Rectal smooth muscle tissue (tissue), 1 donor: ENCODE results near the gene ATXN7.

Source experiments
- H3K27ac ChIP-seq: one replicate; pipeline ENCODE4 v1.7.0; 2013; ENCODE audit warnings: low read depth, low read length, inconsistent platforms
- H3K27me3 ChIP-seq: one replicate; pipeline ENCODE4 v1.7.0; 2013; ENCODE audit warnings: low read length; ENCODE audit not compliant: control insufficient read depth, insufficient read depth
- H3K36me3 ChIP-seq: one replicate; pipeline ENCODE4 v1.7.0; 2013; ENCODE audit warnings: low read length; ENCODE audit not compliant: control insufficient read depth, insufficient read depth
- H3K4me1 ChIP-seq: one replicate; pipeline ENCODE4 v1.7.0; 2013; ENCODE audit warnings: low read length; ENCODE audit not compliant: control insufficient read depth, insufficient read depth
- H3K4me3 ChIP-seq: one replicate; pipeline ENCODE4 v1.7.0; 2013; ENCODE audit warnings: low read length
- H3K9ac ChIP-seq: one replicate; pipeline ENCODE4 v1.7.0; 2013; ENCODE audit warnings: low read length

ATXN7 gene

DNA sequence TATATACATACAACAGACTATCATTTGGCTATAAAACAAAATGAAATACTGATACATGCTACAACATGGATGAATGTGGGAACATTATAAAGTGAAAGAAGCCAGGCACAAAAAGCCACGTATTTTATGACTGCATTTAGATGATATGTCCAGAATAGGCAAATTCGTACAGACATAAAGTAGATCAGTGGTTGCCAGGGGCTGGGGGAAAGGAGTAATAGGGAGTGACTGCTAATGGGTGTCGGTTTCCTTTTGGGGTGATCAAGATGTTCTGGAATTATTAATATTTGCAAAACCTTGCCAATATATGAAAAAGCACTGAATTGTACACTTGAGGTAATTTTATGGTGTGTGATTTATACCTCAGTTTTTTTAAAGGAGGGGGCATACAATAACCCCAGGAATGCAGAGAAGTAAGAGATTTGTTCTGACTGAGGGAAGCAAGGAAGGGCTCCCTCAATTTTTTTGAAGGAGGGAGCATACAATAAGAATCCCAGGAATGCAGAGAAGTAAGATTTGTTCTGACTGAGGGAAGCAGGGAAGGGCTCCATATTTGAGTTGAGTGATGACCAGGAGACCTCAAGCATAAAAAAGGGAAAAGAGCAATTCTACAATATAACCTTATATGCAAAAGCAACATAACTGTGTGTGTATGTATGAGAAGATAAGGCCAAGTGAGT is 153.4 kb downstream of the ATXN7 start:
- Histone ChIP-seq H3K9ac (no peak overlapping the region), H3K36me3 (peaks cover 20% of the 10 kb centered on the region), H3K27ac (no peak overlapping the region), H3K4me3 (no peak overlapping the region), H3K27me3 (no peaks in the 10 kb centered on the region), H3K4me1 (peaks cover 3% of the 10 kb centered on the region)

DNA sequence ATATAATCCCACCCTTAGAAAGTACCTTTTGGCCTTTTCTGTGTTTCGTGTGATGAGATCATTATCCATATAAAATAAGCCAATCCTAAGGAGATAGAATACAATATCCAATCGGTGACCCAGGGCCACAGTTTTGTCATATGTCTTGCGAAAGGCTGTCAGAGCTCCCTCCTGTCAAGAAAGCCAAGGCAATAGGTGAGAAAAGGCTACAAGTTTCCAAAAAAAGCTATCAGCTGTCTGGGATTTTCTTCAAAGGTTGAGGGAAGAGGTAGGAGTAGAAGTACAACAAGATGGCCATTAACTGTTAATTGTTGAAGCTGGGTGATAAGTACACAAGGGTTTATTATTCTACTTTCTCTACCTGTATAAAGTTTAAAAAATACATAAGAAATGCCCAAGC is 155.6 kb downstream of the ATXN7 start:
- Histone ChIP-seq H3K9ac (no peak overlapping the region), H3K27me3 (no peaks in the 10 kb centered on the region), H3K36me3 (peaks cover 15% of the 10 kb centered on the region), H3K4me3 (no peak overlapping the region), H3K27ac (no peak overlapping the region), H3K4me1 (peaks cover 7% of the 10 kb centered on the region)

DNA sequence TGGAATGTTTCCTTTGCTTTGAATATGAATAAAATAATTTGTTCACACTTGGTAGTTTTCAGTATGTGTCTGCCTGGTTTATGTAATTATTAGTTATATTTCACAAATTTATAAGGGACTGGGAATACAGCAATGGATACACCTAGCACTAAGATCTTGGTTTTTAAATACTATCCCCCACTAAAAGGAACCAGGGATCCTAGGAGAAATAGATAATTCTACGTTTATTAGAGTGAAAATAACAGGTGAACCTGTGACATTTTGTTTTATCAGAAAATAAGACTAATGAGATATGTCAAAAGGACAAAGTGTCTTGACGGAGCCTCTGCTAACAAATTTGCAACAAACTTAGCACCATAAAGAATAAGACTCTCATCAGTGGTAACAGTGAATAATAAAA is 156.2 kb downstream of the ATXN7 start:
- Histone ChIP-seq H3K4me1 (peaks cover 7% of the 10 kb centered on the region), H3K27ac (no peak overlapping the region), H3K4me3 (no peak overlapping the region), H3K9ac (no peak overlapping the region), H3K36me3 (peaks cover 9% of the 10 kb centered on the region), H3K27me3 (no peaks in the 10 kb centered on the region)

DNA sequence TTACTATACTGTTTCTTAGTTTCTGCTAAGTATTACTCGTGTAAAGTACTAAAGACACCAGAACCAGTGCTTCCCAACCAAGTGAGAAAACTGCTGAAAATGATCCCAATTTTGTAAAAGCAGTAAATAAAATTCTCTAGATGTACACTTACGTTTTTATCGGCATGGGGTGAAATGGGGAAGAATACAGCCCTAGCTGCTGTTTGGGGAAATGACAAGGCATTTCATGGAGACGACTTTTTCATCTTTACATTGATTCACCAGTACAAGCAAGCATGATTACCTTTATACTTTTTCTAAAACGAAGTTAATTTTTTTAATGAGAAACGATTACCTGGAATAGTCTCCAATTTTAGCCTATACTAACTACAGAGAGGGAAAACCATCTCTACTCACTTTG is 158.3 kb downstream of the ATXN7 start:
- no peaks in the 10 kb centered on the region for H3K27me3 ChIP-seq
- no peak overlapping the region for H3K9ac ChIP-seq
- H3K4me1 ChIP-seq = peaks cover 7% of the 10 kb centered on the region
- no peak overlapping the region for H3K27ac ChIP-seq
- H3K36me3 ChIP-seq = peaks cover 8% of the 10 kb centered on the region
- peak overlapping the region; percentile 98 for H3K4me3 ChIP-seq

DNA sequence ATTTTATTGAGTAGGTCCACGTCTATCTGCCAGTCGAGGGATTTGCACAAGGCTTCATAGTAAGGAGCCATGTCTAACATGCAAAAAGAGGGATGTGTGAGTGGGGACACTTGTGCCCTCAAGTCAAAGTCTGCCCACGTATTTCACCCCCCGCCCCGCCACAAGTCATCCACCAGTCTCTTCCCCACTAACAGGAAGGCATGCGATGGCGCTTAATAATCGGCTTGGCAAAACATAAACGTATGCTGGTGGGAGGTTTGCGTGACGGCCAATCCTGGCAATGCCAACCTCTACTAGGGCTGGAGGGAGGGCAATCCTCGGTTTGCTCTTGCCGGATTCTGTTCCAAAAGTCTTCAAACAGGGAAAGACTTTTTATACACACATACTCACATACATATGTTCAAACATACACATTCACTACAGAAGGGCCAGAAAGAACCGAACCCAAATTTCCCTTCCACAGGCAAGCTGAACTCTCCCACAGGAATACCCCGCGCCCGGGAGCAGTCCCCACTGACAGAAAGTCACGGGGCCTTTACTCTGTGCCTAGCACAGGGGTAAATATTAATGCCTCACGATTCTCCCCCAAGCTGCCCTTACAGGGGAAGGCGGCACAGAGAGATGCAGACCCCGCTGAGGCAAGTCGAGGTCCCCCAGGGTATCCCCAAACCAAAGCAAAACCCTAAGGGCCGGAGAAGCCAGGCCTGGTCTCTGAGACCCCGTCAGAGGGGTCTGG is 159.0 kb downstream of the ATXN7 start:
- peaks cover 8% of the 10 kb centered on the region for H3K36me3 ChIP-seq
- no peaks in the 10 kb centered on the region for H3K27me3 ChIP-seq
- peaks cover 7% of the 10 kb centered on the region for H3K4me1 ChIP-seq

GRCh38 chr3:64023187-64023860 is 159.7 kb downstream of the ATXN7 start, which contains the start of gene PSMD6:
PSMD6 (minus strand) TSS chr3:64023494; CDS start chr3:64023419, 75 bp downstream.
- Histone ChIP-seq H3K4me1 (peaks cover 7% of the 10 kb centered on the region), H3K9ac (peak within 1 kb of the TSS; percentile 84), H3K4me3 (peak within 1 kb of the TSS; percentile 98), H3K27me3 (no peaks in the 10 kb centered on the region), H3K36me3 (peaks cover 3% of the 10 kb centered on the region), H3K27ac (peak within 1 kb of the TSS; percentile 90)

More for the DNA sequence above, 159.0 kb downstream of the ATXN7 start:
- Histone ChIP-seq H3K4me3 (peak overlapping the region; percentile 98), H3K9ac (peak overlapping the region; percentile 84), H3K27ac (peak overlapping the region; percentile 90)

- H3K36me3 ChIP-seq = peaks cover 3% of the 10 kb centered on the region
- peaks cover 7% of the 10 kb centered on the region for H3K4me1 ChIP-seq
- H3K9ac ChIP-seq = no peak overlapping the region
- H3K27me3 ChIP-seq = no peaks in the 10 kb centered on the region
- H3K4me3 ChIP-seq = peak overlapping the region; percentile 98
- H3K27ac ChIP-seq = peak overlapping the region; percentile 90
Observed at GRCh38 chr3:64023861-64024223, 160.2 kb downstream of the ATXN7 start.

DNA sequence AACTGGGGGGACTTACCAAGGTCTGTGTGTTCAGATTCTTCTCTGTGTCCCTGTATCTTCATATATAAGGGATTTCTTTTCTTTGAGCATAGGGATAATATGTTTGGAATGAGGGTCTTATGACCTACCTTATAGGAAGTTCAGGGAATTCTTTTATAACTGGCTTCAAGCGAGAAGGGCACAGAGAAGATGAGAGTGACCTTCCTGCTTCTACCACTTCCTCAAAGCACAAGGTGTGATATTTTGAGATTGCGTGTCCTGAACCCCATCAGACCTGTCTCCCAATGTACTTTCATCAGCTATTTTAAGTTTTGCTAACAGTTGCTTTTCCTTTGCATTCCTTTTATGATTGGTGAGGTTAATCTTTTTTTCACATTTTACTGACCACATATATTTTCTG is 162.7 kb downstream of the ATXN7 start:
- no peak overlapping the region for H3K4me3 ChIP-seq
- no peak overlapping the region for H3K9ac ChIP-seq
- H3K27ac ChIP-seq = no peak overlapping the region
- H3K4me1 ChIP-seq = peaks cover 7% of the 10 kb centered on the region
- H3K27me3 ChIP-seq = no peaks in the 10 kb centered on the region
- H3K36me3 ChIP-seq = no peaks in the 10 kb centered on the region

DNA sequence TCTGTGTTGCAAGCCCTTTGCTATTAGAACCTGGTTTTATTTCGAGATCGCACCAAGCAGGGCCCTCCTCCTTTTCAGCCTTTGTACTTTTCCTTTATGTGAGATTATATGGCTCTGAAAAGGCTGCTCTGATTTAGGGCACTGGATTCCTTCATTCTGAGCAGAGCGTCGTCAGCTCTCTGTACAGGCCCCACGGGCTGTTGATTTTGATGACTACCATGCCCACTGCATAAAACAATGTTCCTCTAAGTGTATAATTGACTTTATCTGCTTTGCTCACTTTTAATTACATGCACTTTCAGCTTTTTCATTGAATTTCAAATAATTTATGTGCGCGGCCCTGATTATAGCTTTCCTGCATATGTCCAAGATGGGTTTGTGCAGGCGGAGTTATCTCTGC is 164.0 kb downstream of the ATXN7 start:
- Histone ChIP-seq H3K4me1 (no peaks in the 10 kb centered on the region), H3K27ac (no peak overlapping the region), H3K36me3 (no peaks in the 10 kb centered on the region), H3K27me3 (no peaks in the 10 kb centered on the region), H3K4me3 (no peak overlapping the region), H3K9ac (no peak overlapping the region)

- Histone ChIP-seq H3K27ac (no peak overlapping the region), H3K4me3 (no peak overlapping the region), H3K27me3 (no peaks in the 10 kb centered on the region), H3K9ac (no peak overlapping the region), H3K4me1 (no peaks in the 10 kb centered on the region), H3K36me3 (no peaks in the 10 kb centered on the region)
Observed at GRCh38 chr3:64028754-64029153, 165.1 kb downstream of the ATXN7 start.

DNA sequence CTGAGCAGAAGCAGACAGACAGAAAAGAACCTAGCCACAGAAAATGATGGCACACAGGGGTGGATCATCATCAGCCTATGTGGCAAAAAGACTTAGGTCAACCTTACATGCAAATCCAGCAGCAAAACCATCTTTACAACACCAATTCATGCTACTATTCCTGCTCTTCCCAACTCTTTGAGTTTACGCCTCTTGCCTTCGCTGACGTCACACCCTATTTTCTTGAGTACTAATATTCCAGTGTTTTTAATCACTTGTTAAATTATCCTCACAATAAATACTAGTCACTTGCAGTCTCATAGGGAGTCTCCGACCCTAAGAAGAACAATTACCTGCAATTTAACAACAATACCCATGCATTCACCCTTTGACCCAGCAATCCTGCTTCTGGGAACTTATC is 165.6 kb downstream of the ATXN7 start:
- H3K36me3 ChIP-seq = no peaks in the 10 kb centered on the region
- H3K4me1 ChIP-seq = no peaks in the 10 kb centered on the region
- H3K4me3 ChIP-seq = no peak overlapping the region
- no peak overlapping the region for H3K9ac ChIP-seq
- H3K27ac ChIP-seq = no peak overlapping the region
- no peaks in the 10 kb centered on the region for H3K27me3 ChIP-seq

DNA sequence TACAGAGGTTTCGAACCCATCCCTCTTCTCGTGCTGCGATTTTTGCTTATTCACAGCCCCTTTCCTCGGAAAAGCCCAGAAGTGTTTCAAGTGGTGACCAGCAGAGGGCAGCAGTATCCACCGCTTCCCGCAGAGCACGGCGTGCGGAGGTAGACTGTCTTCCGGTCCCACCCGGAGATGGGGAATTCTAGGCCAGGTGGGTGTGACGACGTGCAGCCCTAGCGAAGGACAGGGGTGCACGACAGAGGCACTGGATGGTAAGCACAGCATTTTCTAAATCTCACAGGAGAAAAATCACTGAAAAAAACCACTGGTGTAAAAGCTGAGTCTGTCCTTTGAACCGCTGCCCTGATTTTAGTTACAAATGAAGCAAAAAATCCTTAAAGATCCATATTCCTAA is 167.1 kb downstream of the ATXN7 start:
- no peaks in the 10 kb centered on the region for H3K36me3 ChIP-seq
- no peaks in the 10 kb centered on the region for H3K27me3 ChIP-seq
- peak overlapping the region; percentile 62 for H3K4me3 ChIP-seq
- no peak overlapping the region for H3K9ac ChIP-seq
- H3K27ac ChIP-seq = no peak overlapping the region
- H3K4me1 ChIP-seq = no peaks in the 10 kb centered on the region
